ENCODE data around the gene MOK. TPM values are rescaled to one million over a fixed set of nuclear protein-coding genes. Genes with fewer than 3 reads are reported as not detected.

Gene MOK
- polyA plus RNA-seq, 1 donor from 2014 or later: 63.6 TPM

DNA sequence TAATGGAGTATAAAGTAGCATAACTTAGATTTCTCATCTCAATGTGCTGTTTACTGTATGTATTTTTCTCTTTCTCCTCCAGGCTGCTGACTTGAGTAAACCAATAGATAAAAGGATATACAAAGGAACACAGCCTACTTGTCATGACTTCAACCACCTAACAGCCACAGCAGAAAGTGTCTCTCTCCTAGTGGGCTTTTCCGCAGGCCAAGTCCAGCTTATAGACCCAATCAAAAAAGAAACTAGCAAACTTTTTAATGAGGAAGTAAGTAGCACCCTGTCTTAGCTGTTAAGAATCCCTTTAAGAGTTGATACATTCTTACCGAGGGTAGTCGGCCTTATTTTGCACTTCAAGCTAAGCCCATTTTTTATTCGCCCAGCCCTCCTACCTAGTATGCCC, 110.1 kb downstream of the MOK start:
- TF ChIP-seq MXI1 (conservative IDR thresholded peaks at IDR 0.05; ENCODE audit: poor library complexity, severe bottlenecking) (no peak), EP300 (conservative IDR thresholded peaks at IDR 0.05; ENCODE audit: poor library complexity, severe bottlenecking) (no peak), RAD21 (conservative IDR thresholded peaks at IDR 0.05) (no peak), POLR2AphosphoS5 (IDR thresholded peaks at IDR 0.05) (no peak), EZH2 (IDR thresholded peaks at IDR 0.05; ENCODE audit: borderline replicate concordance, insufficient read depth, low read length, poor library complexity, severe bottlenecking) (no peak), TAF1 (IDR thresholded peaks at IDR 0.05; ENCODE audit: low read depth) (no peak), SMC3 (conservative IDR thresholded peaks at IDR 0.05; ENCODE audit: poor library complexity) (no peak), REST (IDR thresholded peaks at IDR 0.05; ENCODE audit: borderline replicate concordance) (no peak), CTCF (IDR thresholded peaks at IDR 0.05; ENCODE audit: poor library complexity, severe bottlenecking) (no peak)
- no peaks in the 10 kb centered on the region for H3K9me2 ChIP-seq (ENCODE audit: insufficient read depth, low read length)
- H3K36me3 ChIP-seq (ENCODE audit: insufficient read depth, low read length): no peaks in the 10 kb centered on the region
- H4K20me1 ChIP-seq (ENCODE audit: insufficient read depth): peaks cover 4% of the 10 kb centered on the region
- no peaks in the 10 kb centered on the region for H3F3A ChIP-seq (ENCODE audit: insufficient read depth, low read length, poor library complexity, severe bottlenecking)
- H3K27ac ChIP-seq (ENCODE audit: low read length): no peak overlapping the region
- no peak overlapping the region for H3K9ac ChIP-seq (ENCODE audit: low read length)
- H3K9me3 ChIP-seq (ENCODE audit: low read length): no peaks in the 10 kb centered on the region
- no peak overlapping the region for H3K4me3 ChIP-seq (ENCODE audit: low read length)
- H3K4me2 ChIP-seq (ENCODE audit: low read length): no peak overlapping the region
- no peaks in the 10 kb centered on the region for H3K27me3 ChIP-seq (ENCODE audit: insufficient read depth, low read depth, low read length)
- H2AFZ ChIP-seq (ENCODE audit: low read depth, low read length): no peak overlapping the region
- H3K79me2 ChIP-seq (replicated peaks; ENCODE audit: insufficient read depth, low read length): peaks cover 9% of the 10 kb centered on the region

DNA sequence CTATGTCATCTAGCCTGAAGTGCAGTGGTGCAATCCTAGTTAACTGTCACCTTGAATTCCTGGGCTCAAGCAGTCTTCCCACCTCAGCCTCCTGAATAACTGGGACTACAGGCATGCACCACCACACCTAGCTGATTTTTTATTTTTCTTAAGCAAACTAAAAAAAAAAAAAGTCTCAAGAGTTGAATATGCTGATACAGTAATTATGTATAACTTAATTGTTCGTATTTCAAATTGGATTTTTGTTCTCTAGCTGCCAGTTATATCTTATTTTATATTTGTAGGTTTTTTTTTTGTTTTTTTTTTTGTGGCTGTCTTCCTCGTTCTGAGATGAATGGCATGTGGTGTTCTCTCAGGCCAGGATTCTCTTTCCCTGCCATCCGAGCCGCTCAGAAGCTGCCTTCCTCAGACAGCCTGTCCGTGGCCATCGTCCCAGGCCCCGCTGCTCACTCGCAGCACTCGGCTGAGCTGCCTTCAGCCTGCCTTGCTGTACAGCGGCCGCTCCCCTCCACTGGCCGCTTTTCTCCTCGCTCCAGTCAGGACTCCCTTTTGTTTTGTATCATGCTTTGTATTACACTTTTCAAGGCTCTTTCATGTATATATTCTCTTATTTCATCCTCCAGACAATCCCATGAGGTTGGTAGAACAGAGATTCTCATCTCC, 112.0 kb downstream of the MOK start:
- H4K20me1 ChIP-seq (ENCODE audit: insufficient read depth): peaks cover 4% of the 10 kb centered on the region
- H2AFZ ChIP-seq (ENCODE audit: low read depth, low read length): no peak overlapping the region
- no peaks in the 10 kb centered on the region for H3K27me3 ChIP-seq (ENCODE audit: insufficient read depth, low read depth, low read length)
- H3K9me2 ChIP-seq (ENCODE audit: insufficient read depth, low read length): no peaks in the 10 kb centered on the region
- no peaks in the 10 kb centered on the region for H3F3A ChIP-seq (ENCODE audit: insufficient read depth, low read length, poor library complexity, severe bottlenecking)
- no peak for TF ChIP-seq CTCF (IDR thresholded peaks at IDR 0.05; ENCODE audit: poor library complexity, severe bottlenecking)
- no peak for TF ChIP-seq EP300 (conservative IDR thresholded peaks at IDR 0.05; ENCODE audit: poor library complexity, severe bottlenecking)
- no peak for TF ChIP-seq EZH2 (IDR thresholded peaks at IDR 0.05; ENCODE audit: borderline replicate concordance, insufficient read depth, low read length, poor library complexity, severe bottlenecking)
- no peak for TF ChIP-seq TAF1 (IDR thresholded peaks at IDR 0.05; ENCODE audit: low read depth)
- no peak for TF ChIP-seq RAD21 (conservative IDR thresholded peaks at IDR 0.05)
- no peak for TF ChIP-seq MXI1 (conservative IDR thresholded peaks at IDR 0.05; ENCODE audit: poor library complexity, severe bottlenecking)
- TF ChIP-seq POLR2AphosphoS5 (IDR thresholded peaks at IDR 0.05): no peak
- no peak for TF ChIP-seq SMC3 (conservative IDR thresholded peaks at IDR 0.05; ENCODE audit: poor library complexity)
- no peak for TF ChIP-seq REST (IDR thresholded peaks at IDR 0.05; ENCODE audit: borderline replicate concordance)
- H3K9me3 ChIP-seq (ENCODE audit: low read length): no peaks in the 10 kb centered on the region
- H3K4me3 ChIP-seq (ENCODE audit: low read length): no peak overlapping the region
- H3K79me2 ChIP-seq (replicated peaks; ENCODE audit: insufficient read depth, low read length): peaks cover 24% of the 10 kb centered on the region
- no peaks in the 10 kb centered on the region for H3K36me3 ChIP-seq (ENCODE audit: insufficient read depth, low read length)
- no peak overlapping the region for H3K27ac ChIP-seq (ENCODE audit: low read length)
- no peak overlapping the region for H3K4me2 ChIP-seq (ENCODE audit: low read length)
- H3K9ac ChIP-seq (ENCODE audit: low read length): no peak overlapping the region

Data from neural cell (in vitro differentiated cells).